K562 (cell line): ENCODE measurements around the gene ABHD3. TPM values are rescaled to one million over a fixed set of nuclear protein-coding genes. Genes with fewer than 3 reads are reported as not detected.

Experiments
- ARID1B ChIP-seq: fragments of 450-650 bp; IDR thresholded peaks from 2 replicates; pipeline ENCODE4 v1.6.1; 2016; ENCODE audit warnings: antibody characterized with exemption, mild to moderate bottlenecking, inconsistent platforms
- BRD4 ChIP-seq: fragments of 200-600 bp; sonication (generic); IDR thresholded peaks from 2 replicates; pipeline ENCODE4 v1.6.1; 2017; ENCODE audit warnings: inconsistent platforms
- CHCHD3 ChIP-seq: fragments of 250-450 bp; sonication (Bioruptor Pico); IDR thresholded peaks from 2 replicates; pipeline ENCODE4 v2.1.2; 2022; ENCODE audit warnings: mild to moderate bottlenecking
- CTBP1 ChIP-seq: fragments of 450-650 bp; IDR thresholded peaks from 2 replicates; pipeline ENCODE4 v1.6.1; 2016; ENCODE audit warnings: borderline replicate concordance
- ETV6 ChIP-seq, 3 experiments: fragments of 150-350 bp in 1 of 3; sonication (generic) in 1 of 3; formaldehyde crosslinking in 1 of 3; IDR thresholded peaks; 2 replicates each; pipeline versions ENCODE4 v1.6.1 to v1.8.0; 2014 to 2022; ENCODE audit warnings: borderline replicate concordance in 2 of 3, low read depth in 2 of 3, antibody characterized with exemption in 1 of 3, low read length in 1 of 3, mild to moderate bottlenecking in 1 of 3, missing genetic modification reagents in 1 of 3
- GABPB2 ChIP-seq: fragments of 250-450 bp; sonication (Bioruptor Pico); conservative IDR thresholded peaks from 2 replicates; pipeline ENCODE4 v1.5.1; 2021; ENCODE audit warnings: mild to moderate bottlenecking
- HOXB6 ChIP-seq: fragments of 250-450 bp; sonication (Bioruptor Pico); IDR thresholded peaks from 2 replicates; pipeline ENCODE4 v1.5.1; 2022; ENCODE audit warnings: mild to moderate bottlenecking, borderline replicate concordance
- KDM2B ChIP-seq: fragments of 250-450 bp; sonication (Bioruptor Pico); IDR thresholded peaks from 2 replicates; pipeline ENCODE4 v1.8.0; 2021; ENCODE audit warnings: mild to moderate bottlenecking, moderate library complexity
- MAFG ChIP-seq: fragments of 450-650 bp; conservative IDR thresholded peaks from 2 replicates; pipeline ENCODE4 v1.6.1; 2016; ENCODE audit warnings: missing genetic modification characterization, missing compliant biosample characterization
- MTA1 ChIP-seq: fragments of 450-650 bp; IDR thresholded peaks from 2 replicates; pipeline ENCODE4 v1.6.1; 2017; ENCODE audit warnings: borderline replicate concordance
- NCOA4 ChIP-seq: fragments of 450-650 bp; IDR thresholded peaks from 2 replicates; pipeline ENCODE4 v1.6.1; 2018; ENCODE audit warnings: mild to moderate bottlenecking; ENCODE audit not compliant: partially characterized antibody
- PHB2 ChIP-seq: fragments of 450-650 bp; IDR thresholded peaks from 2 replicates; pipeline ENCODE4 v1.6.1; 2017; ENCODE audit warnings: low read depth
- RBM22 ChIP-seq: fragments of 200-400 bp; formaldehyde crosslinking; IDR thresholded peaks from 2 replicates; pipeline ENCODE4 v1.6.1; 2018; ENCODE audit warnings: low read length, low read depth; ENCODE audit not compliant: poor library complexity, severe bottlenecking
- RBM25 ChIP-seq: fragments of 200-400 bp; formaldehyde crosslinking; IDR thresholded peaks from 2 replicates; pipeline ENCODE4 v1.6.1; 2018; ENCODE audit warnings: low read length, low read depth, moderate library complexity; ENCODE audit not compliant: severe bottlenecking
- RFX7 ChIP-seq: fragments of 250-450 bp; sonication (Bioruptor Pico); IDR thresholded peaks from 2 replicates; pipeline ENCODE4 v1.5.1; 2021; ENCODE audit warnings: mild to moderate bottlenecking
- SETDB1 ChIP-seq: IDR thresholded peaks from one replicate; pipeline ENCODE4 v1.6.1; 2012; ENCODE audit warnings: low read length, control low read depth, inconsistent platforms
- SLC30A9 ChIP-seq: fragments of 250-450 bp; sonication (Bioruptor Pico); IDR thresholded peaks from 2 replicates; pipeline ENCODE4 v1.8.0; 2022; ENCODE audit warnings: mild to moderate bottlenecking, moderate library complexity
- SMARCA5 ChIP-seq: fragments of 450-650 bp; IDR thresholded peaks from 2 replicates; pipeline ENCODE4 v1.6.1; 2016
- TAL1 ChIP-seq: fragments of 450-650 bp; IDR thresholded peaks from 2 replicates; pipeline ENCODE4 v1.6.1; 2016; ENCODE audit warnings: mild to moderate bottlenecking
- ZFPM2 ChIP-seq: fragments of 250-450 bp; sonication (Bioruptor Pico); IDR thresholded peaks from 2 replicates; pipeline ENCODE4 v1.5.1; 2022; ENCODE audit warnings: mild to moderate bottlenecking
- ZNF23 ChIP-seq: fragments of 250-450 bp; sonication (Bioruptor Pico); IDR thresholded peaks from 2 replicates; pipeline ENCODE4 v1.4.0; 2020; ENCODE audit warnings: mild to moderate bottlenecking
- ZNF280B ChIP-seq: fragments of 250-450 bp; sonication (Bioruptor Pico); IDR thresholded peaks from 2 replicates; pipeline ENCODE4 v1.5.1; 2021; ENCODE audit warnings: mild to moderate bottlenecking
- ZNF57 ChIP-seq: fragments of 450-650 bp; formaldehyde crosslinking; IDR thresholded peaks from 2 replicates; pipeline ENCODE4 v1.4.0; 2020; ENCODE audit warnings: mild to moderate bottlenecking, moderate library complexity
- ZNF699 ChIP-seq: fragments of 250-450 bp; sonication (Bioruptor Pico); IDR thresholded peaks from 2 replicates; pipeline ENCODE4 v1.8.0; 2021; ENCODE audit warnings: mild to moderate bottlenecking, moderate library complexity; ENCODE audit not compliant: insufficient replicate concordance
- ZSCAN32 ChIP-seq: fragments of 450-650 bp; formaldehyde crosslinking; IDR thresholded peaks from 2 replicates; pipeline ENCODE4 v1.4.0; 2020; ENCODE audit warnings: mild to moderate bottlenecking, moderate library complexity
- polyA plus RNA-seq, 8 experiments: library from polyadenylated mRNA; depleted of rRNA in 4 of 8; stranded (reverse) in 5 of 8; unstranded in 3 of 8; fragments of >200 nt; fragmentation: Nextera tagmentation in 2 of 8; fragmentation: Illumina TruSeq in 1 of 8; extraction: Ambion mirVana in 2 of 8; extraction: Trizol in 1 of 8; gene quantifications; 2 replicates each; pipeline versions ENCODE4 v1.2.1 to v1.2.3, GENCODE V29; 2011 to 2014; ENCODE audit warnings: inconsistent platforms in 1 of 8, missing spikeins in 1 of 8
- total RNA-seq, 7 experiments: library from RNA; depleted of rRNA in 6 of 7; stranded (reverse); fragments of >200 nt in 6 of 7; fragmentation: Illumina TruSeq in 2 of 7; extraction: Trizol in 2 of 7; gene quantifications; 2 replicates each; pipeline versions ENCODE4 v1.2.1 to v1.2.3, GENCODE V29; 2011 to 2021; ENCODE audit warnings: low replicate concordance in 1 of 7
- TF ChIP-seq, protein P1 (sequence below): sonication (generic); formaldehyde crosslinking; IDR thresholded peaks from 2 replicates; pipeline ENCODE4 v1.8.0; 2022; ENCODE audit warnings: mild to moderate bottlenecking, missing genetic modification reagents
- TF ChIP-seq, protein P2 (sequence below), 2 experiments: fragments of 250-450 bp in 1 of 2; fragments of 450-650 bp in 1 of 2; sonication (Bioruptor Pico) in 1 of 2; IDR thresholded peaks; 2 replicates each; pipeline versions ENCODE4 v1.6.1 to v1.8.0; 2016 to 2021; ENCODE audit warnings: mild to moderate bottlenecking in 2 of 2, moderate library complexity in 2 of 2, missing compliant biosample characterization in 1 of 2, missing genetic modification characterization in 1 of 2

ABHD3 gene
- total and polyA plus RNA-seq, 9 of the 15 experiments (the other 6 are each of a cell fraction or from before 2014, with no cell fraction given), result 6.3 to 38.8 (median 19.4) TPM

DNA sequence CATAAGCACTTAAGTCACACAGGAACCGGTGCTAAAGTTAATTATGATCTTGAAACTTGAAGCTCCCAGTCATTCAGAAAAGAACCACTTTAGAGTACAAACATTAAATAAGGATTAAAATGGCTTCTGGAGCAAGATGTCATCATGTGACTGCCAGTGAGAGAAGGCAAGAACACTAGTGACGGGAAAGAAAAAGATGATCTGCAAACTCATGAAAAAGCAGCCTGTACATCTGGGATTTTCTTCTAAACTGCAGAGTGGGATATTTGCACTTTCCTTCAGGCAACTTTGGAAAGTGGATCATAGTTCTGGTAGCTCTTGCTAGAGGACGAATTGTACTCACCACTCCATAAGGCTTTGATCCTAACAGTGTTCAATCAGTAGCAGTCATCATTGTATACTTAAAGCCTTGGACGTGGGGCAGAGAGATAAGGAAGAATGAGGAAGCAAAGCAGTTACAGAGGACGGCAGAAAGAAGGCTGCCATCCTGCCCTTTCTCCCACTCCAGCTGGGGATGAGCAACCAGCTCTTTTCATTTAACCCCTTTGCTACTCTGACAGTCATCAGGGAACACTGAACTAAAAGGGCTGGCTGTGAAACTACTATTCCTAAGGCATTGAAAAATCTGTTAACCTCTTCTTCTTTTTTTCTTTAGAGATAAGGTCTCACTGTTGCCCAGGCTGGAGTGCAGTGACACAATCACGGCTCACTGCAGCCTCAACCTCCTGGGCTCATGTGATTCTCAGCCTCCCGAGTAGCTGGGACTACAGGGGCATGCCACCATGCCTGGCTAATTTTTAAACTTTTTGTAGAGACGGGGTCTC lies 18.1 kb downstream of the ABHD3 start (continued):
- no peak for TF ChIP-seq RBM25
- peak; percentile 95 for TF ChIP-seq ARID1B
- no peak for TF ChIP-seq ZNF699 (CRISPR knock-in tag)
- peak; percentile 82 for TF ChIP-seq TAL1
- TF ChIP-seq ZNF57 (CRISPR knock-in tag), result no peak
- peak; percentile 68 for TF ChIP-seq MAFG (tag)
- TF ChIP-seq SLC30A9, result no peak
- TF ChIP-seq BRD4, result no peak
- no peak for TF ChIP-seq GABPB2
- no peak for TF ChIP-seq RFX7 (CRISPR knock-in tag)
- TF ChIP-seq NCOA4, result no peak
- TF ChIP-seq RBM22, result no peak
- TF ChIP-seq ZSCAN32 (CRISPR knock-in tag), result no peak
- TF ChIP-seq ZFPM2 (CRISPR knock-in tag), result no peak
- TF ChIP-seq ZNF280B (CRISPR knock-in tag), result no peak
- TF ChIP-seq PHB2, result no peak
- no peak for TF ChIP-seq HOXB6 (CRISPR knock-in tag)
- TF ChIP-seq SMARCA5, result no peak
- peak; percentile 93 for TF ChIP-seq CTBP1
- TF ChIP-seq, protein P1, sequence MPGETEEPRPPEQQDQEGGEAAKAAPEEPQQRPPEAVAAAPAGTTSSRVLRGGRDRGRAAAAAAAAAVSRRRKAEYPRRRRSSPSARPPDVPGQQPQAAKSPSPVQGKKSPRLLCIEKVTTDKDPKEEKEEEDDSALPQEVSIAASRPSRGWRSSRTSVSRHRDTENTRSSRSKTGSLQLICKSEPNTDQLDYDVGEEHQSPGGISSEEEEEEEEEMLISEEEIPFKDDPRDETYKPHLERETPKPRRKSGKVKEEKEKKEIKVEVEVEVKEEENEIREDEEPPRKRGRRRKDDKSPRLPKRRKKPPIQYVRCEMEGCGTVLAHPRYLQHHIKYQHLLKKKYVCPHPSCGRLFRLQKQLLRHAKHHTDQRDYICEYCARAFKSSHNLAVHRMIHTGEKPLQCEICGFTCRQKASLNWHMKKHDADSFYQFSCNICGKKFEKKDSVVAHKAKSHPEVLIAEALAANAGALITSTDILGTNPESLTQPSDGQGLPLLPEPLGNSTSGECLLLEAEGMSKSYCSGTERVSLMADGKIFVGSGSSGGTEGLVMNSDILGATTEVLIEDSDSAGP (CRISPR knock-in tag), result no peak
- no peak for TF ChIP-seq CHCHD3 (CRISPR knock-in tag)
- no peak for TF ChIP-seq KDM2B (CRISPR knock-in tag)
- TF ChIP-seq ETV6 (IDR thresholded peaks at IDR 0.05; ENCODE audit: borderline replicate concordance in 1 of 2, low read depth in 2 of 2, low read length in 1 of 2), result no peak
- no peak for TF ChIP-seq ETV6 (CRISPR knock-in tag; IDR thresholded peaks at IDR 0.05; ENCODE audit: borderline replicate concordance)
- TF ChIP-seq, protein P2, sequence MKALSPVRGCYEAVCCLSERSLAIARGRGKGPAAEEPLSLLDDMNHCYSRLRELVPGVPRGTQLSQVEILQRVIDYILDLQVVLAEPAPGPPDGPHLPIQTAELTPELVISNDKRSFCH (CRISPR knock-in tag; IDR thresholded peaks at IDR 0.05), result no peak
- TF ChIP-seq, protein P2 (tag; IDR thresholded peaks at IDR 0.05), result no peak
- TF ChIP-seq ZNF23 (CRISPR knock-in tag), result no peak
- TF ChIP-seq SETDB1, result no peak
- TF ChIP-seq MTA1, result peak; percentile 68
